K562 (cell line): Measurements from ENCODE around the gene MRPL10. TPM values are rescaled to one million over a fixed set of nuclear protein-coding genes. Genes with fewer than 3 reads are reported as not detected.

Source experiments
- MIER1 ChIP-seq: fragments of 450-650 bp; IDR thresholded peaks from 2 replicates; pipeline ENCODE4 v1.6.1; 2016; ENCODE audit warnings: antibody characterized with exemption, mild to moderate bottlenecking, low read depth
- ZNF766 ChIP-seq: fragments of 200-800 bp; sonication (Bioruptor generic); conservative IDR thresholded peaks from 2 replicates; pipeline ENCODE4 v1.6.1; 2016; ENCODE audit warnings: missing genetic modification characterization, missing compliant biosample characterization
- polyA plus RNA-seq, 8 experiments: library from polyadenylated mRNA; depleted of rRNA in 4 of 8; stranded (reverse) in 5 of 8; unstranded in 3 of 8; fragments of >200 nt; fragmentation: Nextera tagmentation in 2 of 8; fragmentation: Illumina TruSeq in 1 of 8; extraction: Ambion mirVana in 2 of 8; extraction: Trizol in 1 of 8; gene quantifications; 2 replicates each; pipeline versions ENCODE4 v1.2.1 to v1.2.3, GENCODE V29; 2011 to 2014; ENCODE audit warnings: inconsistent platforms in 1 of 8, missing spikeins in 1 of 8
- total RNA-seq, 7 experiments: library from RNA; depleted of rRNA in 6 of 7; stranded (reverse); fragments of >200 nt in 6 of 7; fragmentation: Illumina TruSeq in 2 of 7; extraction: Trizol in 2 of 7; gene quantifications; 2 replicates each; pipeline versions ENCODE4 v1.2.1 to v1.2.3, GENCODE V29; 2011 to 2021; ENCODE audit warnings: low replicate concordance in 1 of 7
- TF ChIP-seq, protein P1 (sequence below), 2 experiments: fragments of 450-650 bp; formaldehyde crosslinking in 1 of 2; IDR thresholded peaks; 2 replicates each; pipeline versions ENCODE4 v1.4.0 to v1.6.1; 2014 to 2020; ENCODE audit warnings: mild to moderate bottlenecking in 2 of 2, borderline replicate concordance in 1 of 2, low read depth in 1 of 2
- TF ChIP-seq, protein P2 (sequence below), 2 experiments: fragments of 450-650 bp; IDR thresholded peaks; 2 replicates each; pipeline ENCODE4 v1.6.1; 2018; ENCODE audit warnings: mild to moderate bottlenecking in 2 of 2, low read depth in 1 of 2; ENCODE audit not compliant: partially characterized antibody in 2 of 2
- TF ChIP-seq, protein P3 (sequence below), 2 experiments: fragments of 450-650 bp; conservative IDR thresholded peaks; 2 replicates each; pipeline ENCODE4 v1.6.1; 2017; ENCODE audit warnings: mild to moderate bottlenecking in 2 of 2, moderate library complexity in 2 of 2

Gene MRPL10
- total and polyA plus RNA-seq, 9 of the 15 experiments (the other 6 are each of a cell fraction or from before 2014, with no cell fraction given), result 27.8 to 105 (median 67.3) TPM

DNA sequence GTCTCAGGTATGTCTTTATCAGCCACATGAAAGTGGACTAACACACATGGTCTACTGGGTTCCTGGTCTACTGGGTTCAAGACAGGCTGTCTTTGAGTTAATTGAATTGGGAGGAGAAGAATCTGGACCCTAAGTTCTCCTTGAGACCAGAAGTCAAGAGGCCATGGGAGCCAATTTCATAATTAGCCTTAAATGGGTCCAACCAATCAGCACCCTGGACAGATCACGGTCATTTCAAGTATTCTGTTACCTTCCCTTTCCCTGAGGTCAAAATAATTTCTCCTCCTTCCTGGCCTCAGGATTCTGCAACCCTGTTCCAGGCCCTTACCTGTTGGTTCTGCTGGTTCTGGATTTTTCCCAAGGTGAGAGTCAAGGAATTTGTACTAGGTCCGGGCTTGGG, 33.5 kb downstream of the MRPL10 start (continued):
- TF ChIP-seq, protein P1, sequence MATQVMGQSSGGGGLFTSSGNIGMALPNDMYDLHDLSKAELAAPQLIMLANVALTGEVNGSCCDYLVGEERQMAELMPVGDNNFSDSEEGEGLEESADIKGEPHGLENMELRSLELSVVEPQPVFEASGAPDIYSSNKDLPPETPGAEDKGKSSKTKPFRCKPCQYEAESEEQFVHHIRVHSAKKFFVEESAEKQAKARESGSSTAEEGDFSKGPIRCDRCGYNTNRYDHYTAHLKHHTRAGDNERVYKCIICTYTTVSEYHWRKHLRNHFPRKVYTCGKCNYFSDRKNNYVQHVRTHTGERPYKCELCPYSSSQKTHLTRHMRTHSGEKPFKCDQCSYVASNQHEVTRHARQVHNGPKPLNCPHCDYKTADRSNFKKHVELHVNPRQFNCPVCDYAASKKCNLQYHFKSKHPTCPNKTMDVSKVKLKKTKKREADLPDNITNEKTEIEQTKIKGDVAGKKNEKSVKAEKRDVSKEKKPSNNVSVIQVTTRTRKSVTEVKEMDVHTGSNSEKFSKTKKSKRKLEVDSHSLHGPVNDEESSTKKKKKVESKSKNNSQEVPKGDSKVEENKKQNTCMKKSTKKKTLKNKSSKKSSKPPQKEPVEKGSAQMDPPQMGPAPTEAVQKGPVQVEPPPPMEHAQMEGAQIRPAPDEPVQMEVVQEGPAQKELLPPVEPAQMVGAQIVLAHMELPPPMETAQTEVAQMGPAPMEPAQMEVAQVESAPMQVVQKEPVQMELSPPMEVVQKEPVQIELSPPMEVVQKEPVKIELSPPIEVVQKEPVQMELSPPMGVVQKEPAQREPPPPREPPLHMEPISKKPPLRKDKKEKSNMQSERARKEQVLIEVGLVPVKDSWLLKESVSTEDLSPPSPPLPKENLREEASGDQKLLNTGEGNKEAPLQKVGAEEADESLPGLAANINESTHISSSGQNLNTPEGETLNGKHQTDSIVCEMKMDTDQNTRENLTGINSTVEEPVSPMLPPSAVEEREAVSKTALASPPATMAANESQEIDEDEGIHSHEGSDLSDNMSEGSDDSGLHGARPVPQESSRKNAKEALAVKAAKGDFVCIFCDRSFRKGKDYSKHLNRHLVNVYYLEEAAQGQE (IDR thresholded peaks at IDR 0.05; ENCODE audit: borderline replicate concordance), result peak; percentile 97
- TF ChIP-seq, protein P1 (CRISPR knock-in tag; IDR thresholded peaks at IDR 0.05; ENCODE audit: low read depth), result peak; percentile 88
- TF ChIP-seq, protein P2, sequence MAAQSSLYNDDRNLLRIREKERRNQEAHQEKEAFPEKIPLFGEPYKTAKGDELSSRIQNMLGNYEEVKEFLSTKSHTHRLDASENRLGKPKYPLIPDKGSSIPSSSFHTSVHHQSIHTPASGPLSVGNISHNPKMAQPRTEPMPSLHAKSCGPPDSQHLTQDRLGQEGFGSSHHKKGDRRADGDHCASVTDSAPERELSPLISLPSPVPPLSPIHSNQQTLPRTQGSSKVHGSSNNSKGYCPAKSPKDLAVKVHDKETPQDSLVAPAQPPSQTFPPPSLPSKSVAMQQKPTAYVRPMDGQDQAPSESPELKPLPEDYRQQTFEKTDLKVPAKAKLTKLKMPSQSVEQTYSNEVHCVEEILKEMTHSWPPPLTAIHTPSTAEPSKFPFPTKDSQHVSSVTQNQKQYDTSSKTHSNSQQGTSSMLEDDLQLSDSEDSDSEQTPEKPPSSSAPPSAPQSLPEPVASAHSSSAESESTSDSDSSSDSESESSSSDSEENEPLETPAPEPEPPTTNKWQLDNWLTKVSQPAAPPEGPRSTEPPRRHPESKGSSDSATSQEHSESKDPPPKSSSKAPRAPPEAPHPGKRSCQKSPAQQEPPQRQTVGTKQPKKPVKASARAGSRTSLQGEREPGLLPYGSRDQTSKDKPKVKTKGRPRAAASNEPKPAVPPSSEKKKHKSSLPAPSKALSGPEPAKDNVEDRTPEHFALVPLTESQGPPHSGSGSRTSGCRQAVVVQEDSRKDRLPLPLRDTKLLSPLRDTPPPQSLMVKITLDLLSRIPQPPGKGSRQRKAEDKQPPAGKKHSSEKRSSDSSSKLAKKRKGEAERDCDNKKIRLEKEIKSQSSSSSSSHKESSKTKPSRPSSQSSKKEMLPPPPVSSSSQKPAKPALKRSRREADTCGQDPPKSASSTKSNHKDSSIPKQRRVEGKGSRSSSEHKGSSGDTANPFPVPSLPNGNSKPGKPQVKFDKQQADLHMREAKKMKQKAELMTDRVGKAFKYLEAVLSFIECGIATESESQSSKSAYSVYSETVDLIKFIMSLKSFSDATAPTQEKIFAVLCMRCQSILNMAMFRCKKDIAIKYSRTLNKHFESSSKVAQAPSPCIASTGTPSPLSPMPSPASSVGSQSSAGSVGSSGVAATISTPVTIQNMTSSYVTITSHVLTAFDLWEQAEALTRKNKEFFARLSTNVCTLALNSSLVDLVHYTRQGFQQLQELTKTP (IDR thresholded peaks at IDR 0.05; ENCODE audit: low read depth in 1 of 2, partially characterized antibody in 2 of 2), result peak in 1 of 2 experiments; percentile 34
- TF ChIP-seq, protein P3, sequence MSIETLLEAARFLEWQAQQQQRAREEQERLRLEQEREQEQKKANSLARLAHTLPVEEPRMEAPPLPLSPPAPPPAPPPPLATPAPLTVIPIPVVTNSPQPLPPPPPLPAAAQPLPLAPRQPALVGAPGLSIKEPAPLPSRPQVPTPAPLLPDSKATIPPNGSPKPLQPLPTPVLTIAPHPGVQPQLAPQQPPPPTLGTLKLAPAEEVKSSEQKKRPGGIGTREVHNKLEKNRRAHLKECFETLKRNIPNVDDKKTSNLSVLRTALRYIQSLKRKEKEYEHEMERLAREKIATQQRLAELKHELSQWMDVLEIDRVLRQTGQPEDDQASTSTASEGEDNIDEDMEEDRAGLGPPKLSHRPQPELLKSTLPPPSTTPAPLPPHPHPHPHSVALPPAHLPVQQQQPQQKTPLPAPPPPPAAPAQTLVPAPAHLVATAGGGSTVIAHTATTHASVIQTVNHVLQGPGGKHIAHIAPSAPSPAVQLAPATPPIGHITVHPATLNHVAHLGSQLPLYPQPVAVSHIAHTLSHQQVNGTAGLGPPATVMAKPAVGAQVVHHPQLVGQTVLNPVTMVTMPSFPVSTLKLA (conservative IDR thresholded peaks at IDR 0.05), result 0 out of 4 replicates have a peak, but pooled peaks of 1 of the 2 experiments have one; percentile 20
- TF ChIP-seq ZNF766 (CRISPR knock-in tag), result peak; percentile 41; the same call in 1 of the 2 replicates
- TF ChIP-seq MIER1, result peak; percentile 91
